GM23248 (cell line): ENCODE measurements around the gene C11orf68.

Experiments used
- EZH2 ChIP-seq: fragments of 200-600 bp; sonication (generic); IDR thresholded peaks from 2 replicates; pipeline ENCODE4 v1.6.1; 2018; ENCODE audit warnings: antibody characterized with exemption, mild to moderate bottlenecking; ENCODE audit not compliant: insufficient read depth, poor library complexity, severe bottlenecking
- EZH2phosphoT487 ChIP-seq: fragments of 200-600 bp; sonication (generic); IDR thresholded peaks from 2 replicates; pipeline ENCODE4 v1.6.1; 2018; ENCODE audit warnings: antibody characterized with exemption, moderate library complexity, mild to moderate bottlenecking, low read depth; ENCODE audit not compliant: insufficient read depth

DNA sequence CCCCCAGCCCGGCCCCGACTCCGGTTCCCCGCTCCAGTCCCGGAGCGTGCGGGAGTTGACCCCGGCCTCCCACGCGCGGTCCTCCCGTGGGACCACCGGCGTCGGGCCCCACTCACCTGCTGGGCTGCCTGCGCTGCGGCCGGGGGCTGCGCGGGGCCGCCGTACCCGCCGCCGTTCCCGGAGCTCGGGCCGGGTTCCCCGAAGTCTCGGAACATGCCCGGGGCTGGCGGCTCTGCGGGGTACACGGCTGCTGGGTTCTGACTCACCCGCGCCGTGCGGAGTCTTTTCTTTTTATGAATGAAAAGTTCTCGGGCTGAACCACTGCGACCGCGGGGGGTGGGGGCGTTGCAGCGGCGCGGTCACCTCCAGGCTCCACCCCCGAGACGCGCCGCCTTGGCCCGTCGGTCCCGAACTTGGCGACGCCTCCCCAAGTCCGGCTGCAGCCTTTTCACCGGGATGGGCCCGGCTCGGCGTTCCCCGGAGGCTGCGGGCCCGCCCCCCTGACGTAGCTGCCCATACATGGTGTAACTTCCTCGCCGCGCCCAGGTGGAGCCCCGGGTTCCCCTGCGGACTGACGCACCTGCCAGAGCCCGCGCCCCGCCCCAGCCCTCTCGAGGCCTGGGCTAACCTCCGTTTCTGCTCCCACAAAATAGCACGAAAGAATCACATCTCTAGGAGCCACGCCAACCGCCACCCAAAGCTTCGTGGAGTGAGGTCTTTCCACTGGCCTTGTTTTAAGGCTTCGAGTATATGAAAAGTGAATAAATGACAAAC, 18.6 kb downstream of the C11orf68 start, which contains the start of gene FOSL1:
- TF ChIP-seq EZH2phosphoT487 (no peak), EZH2 (no peak)
